ENCODE results near the gene C8G. TPM values are rescaled to one million over a fixed set of nuclear protein-coding genes. Genes with fewer than 3 reads are reported as not detected.

C8G gene
- total RNA-seq, 6 donors from 2014 or later, result 1.8 to 4.4 (median 2.1) TPM; not detected in 3

DNA sequence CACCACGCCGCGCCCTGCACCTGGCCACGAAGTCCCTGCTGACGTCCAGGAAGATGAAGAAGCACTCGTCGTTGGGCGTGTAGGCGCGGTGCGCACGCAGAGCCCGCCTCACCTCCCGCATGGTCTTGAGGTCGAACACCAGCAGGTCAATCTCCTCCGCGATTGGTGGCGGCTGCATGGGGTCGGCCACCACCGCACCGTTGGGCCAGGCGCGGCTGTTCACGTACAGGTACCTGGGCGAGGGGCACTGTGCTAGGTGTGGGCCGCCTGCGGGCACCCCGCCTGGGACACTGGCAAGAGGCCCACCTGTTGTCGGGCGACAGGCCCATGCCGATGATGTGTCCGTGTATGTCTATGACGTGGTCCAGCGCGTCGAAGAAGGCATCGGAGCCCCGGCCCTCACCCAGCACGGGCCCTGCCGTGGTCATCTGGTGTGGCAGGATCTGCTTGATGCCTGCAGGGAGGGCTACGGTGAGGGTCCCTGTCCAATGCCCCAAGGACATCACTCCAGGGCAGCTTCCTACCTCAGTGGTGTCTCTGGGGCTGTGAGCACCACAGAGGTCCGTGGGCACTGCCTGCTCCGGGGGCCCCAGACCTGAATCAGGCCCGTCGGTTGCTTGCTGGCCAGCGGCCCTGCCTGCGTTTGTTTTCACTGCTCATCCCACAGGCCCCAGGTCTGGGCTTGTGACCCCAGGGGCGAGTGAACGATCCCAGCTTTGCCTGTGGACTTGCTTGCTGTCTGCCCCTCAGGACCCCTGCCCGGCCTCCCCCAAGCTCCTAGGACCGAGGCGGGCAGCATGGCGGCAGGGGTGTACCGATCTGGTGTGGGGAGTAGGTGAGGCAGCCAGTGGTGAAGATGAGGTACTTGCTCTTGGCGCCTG, 3.6 kb upstream of the C8G start:
- Histone ChIP-seq H3K27ac (no peak overlapping the region), H3K36me3 (peaks cover 18 to 45% (median 40%) of the 10 kb centered on the region in 4 donors), H3K4me3 (no peak overlapping the region), H3K27me3 (no peaks in the 10 kb centered on the region), H3K9me3 (no peaks in the 10 kb centered on the region), H3K4me1 (peaks cover 15 to 33% (median 17%) of the 10 kb centered on the region in 4 donors)
- 96 to 100% methylated on average over 2 to 54 of the region's 55 CpGs for WGBS, 2 donors
- no peak for ATAC-seq (ENCODE audit: low FRiP score in 2 of 2)
- TF ChIP-seq POLR2AphosphoS5 (IDR thresholded peaks at IDR 0.05) (no peak), POLR2A (IDR thresholded peaks at IDR 0.05) (no peak), CTCF (IDR thresholded peaks at IDR 0.05) (no peak), EP300 (IDR thresholded peaks at IDR 0.05) (no peak)
- DNase-seq, result peak; percentile 22 to 85

DNA sequence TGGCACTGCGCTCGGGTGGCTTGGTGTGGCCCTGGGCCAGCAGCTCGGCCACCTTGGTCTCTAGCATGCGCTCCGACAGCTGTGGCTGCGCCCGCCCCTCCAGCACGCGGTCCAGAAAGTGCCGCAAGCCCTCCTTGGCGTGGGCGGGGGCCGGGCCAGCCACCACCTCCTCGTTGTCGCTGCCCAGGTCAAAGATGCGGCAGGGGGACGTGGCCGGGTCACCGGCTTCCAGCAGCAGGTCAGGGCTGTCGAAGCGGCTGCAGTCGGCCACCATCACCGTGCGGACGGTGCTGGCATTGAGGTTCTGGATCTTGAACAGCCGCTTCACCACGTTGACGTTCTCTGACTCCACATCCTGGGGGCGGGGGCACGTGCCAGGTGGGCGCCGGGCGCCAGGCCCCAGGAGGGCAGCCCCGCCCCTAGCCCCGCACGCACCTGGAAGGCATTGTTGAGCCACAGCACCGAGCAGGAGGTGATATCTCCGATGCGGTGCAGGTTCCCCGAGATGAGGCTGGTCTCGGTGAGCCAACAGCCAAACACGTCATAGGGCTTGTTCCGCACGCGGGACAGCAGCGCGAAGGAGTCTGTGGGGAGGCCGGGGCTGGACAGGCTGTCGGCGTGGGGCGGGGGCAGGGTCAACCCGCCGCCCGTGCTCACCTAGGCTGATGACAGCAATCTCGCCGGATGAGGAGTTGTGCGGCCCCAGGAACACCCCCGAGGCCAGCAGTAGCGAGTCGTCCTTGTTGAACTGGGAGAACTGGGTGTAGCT, 2.7 kb upstream of the C8G start:
- TF ChIP-seq CTCF (IDR thresholded peaks at IDR 0.05) (no peak), POLR2A (IDR thresholded peaks at IDR 0.05) (no peak), EP300 (IDR thresholded peaks at IDR 0.05) (no peak), POLR2AphosphoS5 (IDR thresholded peaks at IDR 0.05) (no peak)
- peak; percentile 17 to 86 for DNase-seq
- Histone ChIP-seq H3K27ac (no peak overlapping the region), H3K36me3 (peaks cover 18 to 45% (median 40%) of the 10 kb centered on the region in 4 donors), H3K9me3 (no peaks in the 10 kb centered on the region), H3K4me1 (peaks cover 15 to 37% (median 17%) of the 10 kb centered on the region in 4 donors), H3K4me3 (peak overlapping the region in 1 of 4 donors; percentile 98), H3K27me3 (no peaks in the 10 kb centered on the region)
- ATAC-seq (ENCODE audit: low FRiP score in 2 of 2), result no peak
- 92 to 95% methylated on average over 15 to 57 of the region's 60 CpGs for WGBS, 2 donors

GRCh38 chr9:136942881-136943230, 2.2 kb upstream of the C8G start:
- DNase-seq, result peak; percentile 19 to 76
- H3K27ac ChIP-seq, result peak overlapping the region in 1 of 4 donors; percentile 90
- ATAC-seq (ENCODE audit: low FRiP score in 2 of 2), result no peak
- peaks cover 16 to 43% (median 19%) of the 10 kb centered on the region in 4 donors for H3K4me1 ChIP-seq
- peaks cover 18 to 45% (median 40%) of the 10 kb centered on the region in 4 donors for H3K36me3 ChIP-seq
- no peaks in the 10 kb centered on the region for H3K27me3 ChIP-seq
- WGBS, 2 donors, result 93 to 95% methylated on average over 4 to 13 of the region's 16 CpGs
- H3K9me3 ChIP-seq, result no peaks in the 10 kb centered on the region
- TF ChIP-seq CTCF (IDR thresholded peaks at IDR 0.05) (no peak), POLR2A (IDR thresholded peaks at IDR 0.05) (no peak), EP300 (IDR thresholded peaks at IDR 0.05) (no peak), POLR2AphosphoS5 (IDR thresholded peaks at IDR 0.05) (no peak)
- H3K4me3 ChIP-seq, result peak overlapping the region in 2 of 4 donors; percentile 72 to 98

- no peaks in the 10 kb centered on the region for H3K9me3 ChIP-seq
- WGBS, 2 donors, result 0% methylated on average over 15 of the region's 61 CpGs; no CpG with 5 or more reads in 1 of the 2 donors
- peak overlapping the region; percentile 72 to 98 (median 90) for H3K4me3 ChIP-seq
- H3K36me3 ChIP-seq, result peaks cover 18 to 45% (median 40%) of the 10 kb centered on the region in 4 donors
- TF ChIP-seq POLR2A (IDR thresholded peaks at IDR 0.05), result no peak
- no peak for TF ChIP-seq POLR2AphosphoS5 (IDR thresholded peaks at IDR 0.05)
- no peak for TF ChIP-seq CTCF (IDR thresholded peaks at IDR 0.05)
- no peak for TF ChIP-seq EP300 (IDR thresholded peaks at IDR 0.05)
- ATAC-seq (ENCODE audit: low FRiP score in 2 of 2) (peak in 1 of 2 donors; percentile 7), DNase-seq (peak; percentile 35 to 82)
- peaks cover 22 to 50% (median 26%) of the 10 kb centered on the region in 4 donors for H3K4me1 ChIP-seq
- H3K27ac ChIP-seq, result peak overlapping the region; percentile 89 to 96 (median 92)
- H3K27me3 ChIP-seq, result no peaks in the 10 kb centered on the region
These were observed 1.5 kb upstream of the C8G start for GRCh38 chr9:136943291-136944211.

Data from upper lobe of left lung (tissue), 6 donors.